HG02763 (cell line): ENCODE data around the gene PSME3IP1.

Source experiments
- ATAC-seq: cut with Tn5 transposase; IDR thresholded peaks from one replicate; pipeline ENCODE4 v1.9.1; 2021; ENCODE audit warnings: mild to moderate bottlenecking, moderate library complexity; ENCODE audit not compliant: unreplicated experiment

The PSME3IP1 gene

GRCh38 chr16:57145046-57146021 is 40.5 kb downstream of the PSME3IP1 start:
- ATAC-seq, result no peak

- no peak for ATAC-seq
These were observed 41.8 kb downstream of the PSME3IP1 start for GRCh38 chr16:57144027-57144426.

GRCh38 chr16:57143149-57143921 is 42.5 kb downstream of the PSME3IP1 start:
- no peak for ATAC-seq

- ATAC-seq, result no peak
These were observed 43.8 kb downstream of the PSME3IP1 start for GRCh38 chr16:57141822-57142631.

GRCh38 chr16:57140931-57141668 is 44.7 kb downstream of the PSME3IP1 start:
- no peak for ATAC-seq

- no peak for ATAC-seq
These were observed 47.4 kb downstream of the PSME3IP1 start for GRCh38 chr16:57138281-57138935.

- ATAC-seq, result no peak
These were observed 48.1 kb downstream of the PSME3IP1 start for GRCh38 chr16:57137566-57138273.

- no peak for ATAC-seq
These were observed 48.8 kb downstream of the PSME3IP1 start for GRCh38 chr16:57137043-57137442.

- no peak for ATAC-seq
These were observed 50.9 kb downstream of the PSME3IP1 start for GRCh38 chr16:57134982-57135381.

- ATAC-seq, result no peak
These were observed 52.0 kb downstream of the PSME3IP1 start for GRCh38 chr16:57133886-57134285.

- no peak for ATAC-seq
These were observed 52.8 kb downstream of the PSME3IP1 start for GRCh38 chr16:57133031-57133430.

- ATAC-seq, result no peak
These were observed 53.4 kb downstream of the PSME3IP1 start for GRCh38 chr16:57132470-57132869.

- ATAC-seq, result no peak
These were observed 54.4 kb downstream of the PSME3IP1 start for GRCh38 chr16:57131351-57131970.

GRCh38 chr16:57130950-57131321 is 54.9 kb downstream of the PSME3IP1 start:
- no peak for ATAC-seq

GRCh38 chr16:57128771-57129389 is 57.0 kb downstream of the PSME3IP1 start:
- ATAC-seq, result no peak

GRCh38 chr16:57127836-57128235 is 58.0 kb downstream of the PSME3IP1 start:
- no peak for ATAC-seq

GRCh38 chr16:57127037-57127763 is 58.6 kb downstream of the PSME3IP1 start:
- no peak for ATAC-seq

GRCh38 chr16:57126411-57126810 is 59.4 kb downstream of the PSME3IP1 start:
- no peak for ATAC-seq
